HG02642 (cell line): ENCODE measurements around the gene DPM1.

Source experiments
- ATAC-seq: cut with Tn5 transposase; IDR thresholded peaks from one replicate; pipeline ENCODE4 v1.9.1; 2021; ENCODE audit warnings: mild to moderate bottlenecking; ENCODE audit not compliant: unreplicated experiment, poor library complexity

Gene DPM1

GRCh38 chr20:50957798-50958614, at the start of gene DPM1:
DPM1 (minus strand) TSS chr20:50958532; CDS start chr20:50958523, 9 bp downstream.
- peak; percentile 87 for ATAC-seq

GRCh38 chr20:51005214-51005613, 46.9 kb upstream of the DPM1 start:
- ATAC-seq, result no peak

- ATAC-seq, result no peak
These were observed 46.4 kb upstream of the DPM1 start for GRCh38 chr20:51004781-51005180.

- no peak for ATAC-seq
These were observed 46.0 kb upstream of the DPM1 start for GRCh38 chr20:51004305-51004727.

GRCh38 chr20:51003753-51004152, 45.4 kb upstream of the DPM1 start:
- ATAC-seq, result no peak

GRCh38 chr20:51002633-51003032, 44.3 kb upstream of the DPM1 start:
- no peak for ATAC-seq

GRCh38 chr20:51001430-51002265, 43.3 kb upstream of the DPM1 start:
- no peak for ATAC-seq

GRCh38 chr20:50999355-50999754, 41.0 kb upstream of the DPM1 start:
- no peak for ATAC-seq

- ATAC-seq, result no peak
These were observed 38.9 kb upstream of the DPM1 start for GRCh38 chr20:50996901-50997865.

GRCh38 chr20:50995506-50995905, 37.2 kb upstream of the DPM1 start:
- no peak for ATAC-seq

- no peak for ATAC-seq
These were observed 35.5 kb upstream of the DPM1 start for GRCh38 chr20:50993876-50994275.

- ATAC-seq, result peak; percentile 47
These were observed 34.6 kb upstream of the DPM1 start for GRCh38 chr20:50992733-50993457.

GRCh38 chr20:50992336-50992732, 34.0 kb upstream of the DPM1 start:
- no peak for ATAC-seq

- ATAC-seq, result no peak
These were observed 32.7 kb upstream of the DPM1 start for GRCh38 chr20:50991076-50991475.

GRCh38 chr20:50987493-50988210, 29.3 kb upstream of the DPM1 start:
- ATAC-seq, result peak; percentile 48

- no peak for ATAC-seq
These were observed 25.0 kb upstream of the DPM1 start for GRCh38 chr20:50983321-50983720.

- no peak for ATAC-seq
These were observed 24.0 kb upstream of the DPM1 start for GRCh38 chr20:50982363-50982762.

GRCh38 chr20:50981714-50982048, 23.3 kb upstream of the DPM1 start:
- ATAC-seq, result no peak
